Left cardiac atrium (tissue), 4 donors: ENCODE results near the gene SLC5A3. TPM values are rescaled to one million over a fixed set of nuclear protein-coding genes. Genes with fewer than 3 reads are reported as not detected.
A peak's percentile ranks its signal among the peaks of the same experiment; 100 is the strongest.

Experiments
- ATAC-seq, 2 donors: fragments of 200-7000 bp; cut with Tn5 transposase; one replicate each; pipeline ENCODE4 v1.9.1; 2020; ENCODE audit warnings: mild to moderate bottlenecking in 2 of 2, moderate library complexity in 2 of 2
- DNase-seq: peaks from one replicate; pipeline ENCODE4 v3.0.0-alpha.2; 2020
- intact Hi-C, 2 donors: fragments of 100-400 bp; cut with DNase I; formaldehyde crosslinking; loops; one replicate each; pipeline versions ENCODE4 v1.14.1 to v1.15.1; 2022 to 2023
- total RNA-seq, 2 donors: library from RNA; stranded (reverse); fragmentation: NEBNext Ultra II Directional; extraction: Animal tissue kit (Norgen Biotek cat#: 25700); gene quantifications; one replicate each; pipeline ENCODE4 v1.2.1, GENCODE V29; 2021
- donor health status: DM: no; HTN: yes; CAD: no.
- donor health status: DM: no; HTN: yes; CAD: no; lungs with severe emphysema.
- donor health status: DM: yes; HTN: yes; CAD: no.
- donor health status: Dilated cardiomyopathy.

SLC5A3 gene
- total RNA-seq, 2 donors from 2014 or later = 6.6 to 13.4 TPM

DNA sequence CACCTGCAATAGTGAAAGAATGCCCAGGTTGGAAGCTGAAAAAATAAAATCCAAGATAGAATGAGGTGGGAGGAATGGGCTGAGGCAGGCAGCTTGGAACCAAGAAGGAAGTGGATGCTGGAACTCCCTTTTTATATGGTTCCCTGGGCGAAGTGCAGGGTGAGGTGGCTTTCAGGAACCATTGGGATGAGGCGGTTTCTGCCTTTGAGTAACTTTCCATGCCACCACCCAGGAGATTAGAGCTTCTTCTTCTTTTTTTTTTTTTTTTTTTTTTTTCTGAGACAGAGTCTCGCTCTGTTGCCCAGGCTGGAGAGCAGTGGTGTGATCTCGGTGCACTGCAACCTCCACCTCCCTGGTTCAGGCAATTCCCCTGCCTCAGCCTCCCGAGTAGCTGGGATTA lies 17.8 kb upstream of the SLC5A3 start:
- intact Hi-C loops = no loop called here
- ATAC-seq (no peak), DNase-seq (no peak)

DNA sequence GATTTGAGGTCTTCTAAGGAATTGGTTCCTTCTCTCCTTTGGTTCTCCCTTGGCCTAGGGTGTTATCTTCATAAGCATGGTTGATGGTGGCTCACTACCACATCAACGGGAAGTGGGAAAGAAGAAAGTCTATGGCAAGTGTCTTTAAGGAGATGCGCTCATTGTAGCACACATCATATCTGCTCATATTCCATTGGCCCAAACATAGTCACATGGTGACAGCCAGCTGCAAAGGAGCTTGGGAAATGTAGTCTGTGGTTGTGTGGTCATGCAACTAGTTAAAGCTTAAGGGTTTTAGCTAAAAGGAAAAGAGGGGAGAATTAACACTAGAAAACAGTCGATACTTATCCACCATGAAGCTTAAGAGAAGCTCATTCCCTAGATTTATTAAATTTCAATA lies 11.4 kb upstream of the SLC5A3 start:
- no peak for DNase-seq
- intact Hi-C loops = loop anchor here in 1 of 2 donors (10.0 kb wide), 1 partner anchor 133 kb away; no protein-coding TSS in a partner anchor
- no peak for ATAC-seq

DNA sequence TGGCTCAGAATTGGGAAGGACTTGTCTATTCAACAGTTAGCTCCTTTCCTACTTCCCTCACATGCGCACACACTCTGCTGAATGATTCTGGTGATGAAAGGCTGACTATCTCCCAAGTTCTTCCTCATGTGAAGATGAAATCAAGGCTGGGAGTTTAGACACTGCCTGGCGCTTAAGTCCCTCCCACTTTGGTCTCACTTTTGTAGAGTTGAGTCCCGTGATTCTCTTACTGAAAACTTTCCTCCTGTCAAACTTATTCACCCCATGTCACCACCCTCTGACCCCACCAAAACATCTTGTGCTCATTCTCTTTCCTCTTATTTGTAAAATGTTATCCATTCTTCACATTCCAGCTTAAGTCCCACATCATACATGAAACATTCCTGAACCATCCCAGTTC lies 8.4 kb upstream of the SLC5A3 start:
- DNase-seq = no peak

DNA sequence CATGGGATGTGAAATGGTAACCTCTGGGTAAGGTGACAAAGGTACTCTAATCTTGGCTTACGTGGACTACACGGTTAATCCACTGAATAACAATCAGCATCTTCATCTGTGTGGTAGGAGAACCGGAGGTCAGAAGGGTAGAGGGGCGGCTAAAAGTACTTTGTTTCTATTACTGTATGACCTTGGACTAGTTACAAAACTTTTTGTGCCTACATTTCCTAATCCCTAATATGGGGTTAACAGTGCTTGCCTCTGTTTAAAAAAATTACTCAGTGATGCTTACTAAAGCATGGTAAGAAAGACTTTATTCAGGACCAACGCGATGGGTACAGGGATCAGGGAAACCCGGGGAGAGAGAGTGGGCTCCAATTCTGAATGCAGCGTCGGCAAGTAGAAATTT lies 1.7 kb upstream of the SLC5A3 start:
- intact Hi-C loops = loop anchor here in 1 of 2 donors (10.0 kb wide), 2 partner anchors 127 to 133 kb away; no protein-coding TSS in a partner anchor
- DNase-seq = no peak
- no peak for ATAC-seq

More for the DNA sequence above, 8.4 kb upstream of the SLC5A3 start:
- intact Hi-C loops = loop anchor here in 1 of 2 donors (10.0 kb wide), 1 partner anchor 130 kb away; no protein-coding TSS in a partner anchor
- ATAC-seq = no peak

DNA sequence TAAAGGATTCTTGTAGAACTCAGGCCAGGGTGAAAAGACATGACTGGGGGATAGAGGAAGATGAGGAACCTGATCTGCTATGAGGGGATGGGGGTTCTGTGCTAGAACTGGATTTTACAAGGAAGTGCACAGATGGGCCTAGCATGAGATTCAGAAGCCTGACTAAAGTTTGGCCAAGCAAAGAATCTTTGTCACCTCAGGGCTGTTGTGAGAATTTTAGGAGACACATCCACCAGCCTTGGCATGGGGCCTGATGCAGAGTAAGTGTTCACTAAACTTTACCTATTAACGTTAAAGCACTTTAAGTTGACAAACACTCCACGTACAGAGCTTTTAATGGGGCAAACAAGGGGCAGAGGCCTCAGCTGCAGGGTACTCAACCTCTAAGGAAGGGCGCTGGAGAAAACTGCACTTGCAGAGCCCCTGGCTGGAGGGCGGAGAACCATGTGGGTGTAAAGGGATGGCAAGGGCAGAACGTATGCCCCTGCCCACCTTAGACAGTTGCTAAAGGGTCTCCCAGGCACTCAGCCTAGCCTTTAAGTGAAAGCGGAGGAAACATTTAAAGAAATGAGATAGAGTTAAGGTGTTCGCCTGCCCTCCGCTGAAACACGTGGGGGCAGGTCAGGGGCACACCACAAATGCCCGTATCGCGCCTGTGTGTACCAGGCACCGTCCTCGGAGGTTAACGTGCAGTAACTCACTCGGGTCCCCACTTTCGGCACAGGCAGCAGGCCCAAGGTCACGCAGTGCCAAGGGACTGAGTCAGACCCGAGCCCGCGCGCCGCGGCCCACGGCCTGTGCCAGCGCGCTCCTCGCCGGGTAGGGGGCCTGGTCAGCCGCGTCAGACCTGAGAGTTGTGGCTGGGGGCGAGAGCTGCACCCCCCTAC lies 990 bp upstream of the SLC5A3 start:
- ATAC-seq = peak; percentile 39 to 74
- DNase-seq = peak; percentile 55
- intact Hi-C loops = loop anchor here in 1 of 2 donors (10.0 kb wide), 2 partner anchors 128 to 132 kb away; no protein-coding TSS in a partner anchor

DNA sequence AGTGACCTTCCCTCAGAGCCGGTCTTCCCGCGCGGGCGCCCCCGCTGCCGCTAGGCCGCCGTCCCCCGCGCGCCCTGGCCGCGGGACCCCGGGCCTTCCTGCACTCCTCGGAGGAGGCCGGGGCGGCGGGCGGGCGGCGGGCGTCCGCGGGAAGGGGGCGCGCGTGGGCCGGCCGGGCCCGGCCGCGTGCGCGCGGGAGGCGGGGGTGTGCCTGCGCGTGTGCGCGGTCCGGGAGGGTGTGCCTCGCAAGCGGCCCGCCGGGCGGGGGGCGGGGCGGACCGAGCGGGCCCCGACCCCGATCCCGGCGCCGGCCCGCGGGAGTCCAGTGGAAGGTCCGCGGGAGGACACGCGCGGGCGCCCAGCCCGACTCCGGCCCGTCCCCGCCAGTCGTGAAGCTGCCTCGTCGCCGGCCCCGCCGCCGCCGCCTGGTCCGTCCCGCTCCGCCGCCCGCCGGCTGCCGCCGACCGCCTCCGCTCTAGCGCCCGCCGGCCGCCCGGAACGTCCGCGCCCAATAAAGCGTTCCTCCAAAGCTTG lies 438 bp downstream of the SLC5A3 start:
- intact Hi-C loops = loop anchor here in 1 of 2 donors (10.0 kb wide), 2 partner anchors 129 to 131 kb away; no protein-coding TSS in a partner anchor
- ATAC-seq = peak; percentile 38 to 47
- DNase-seq = peak; percentile 54

DNA sequence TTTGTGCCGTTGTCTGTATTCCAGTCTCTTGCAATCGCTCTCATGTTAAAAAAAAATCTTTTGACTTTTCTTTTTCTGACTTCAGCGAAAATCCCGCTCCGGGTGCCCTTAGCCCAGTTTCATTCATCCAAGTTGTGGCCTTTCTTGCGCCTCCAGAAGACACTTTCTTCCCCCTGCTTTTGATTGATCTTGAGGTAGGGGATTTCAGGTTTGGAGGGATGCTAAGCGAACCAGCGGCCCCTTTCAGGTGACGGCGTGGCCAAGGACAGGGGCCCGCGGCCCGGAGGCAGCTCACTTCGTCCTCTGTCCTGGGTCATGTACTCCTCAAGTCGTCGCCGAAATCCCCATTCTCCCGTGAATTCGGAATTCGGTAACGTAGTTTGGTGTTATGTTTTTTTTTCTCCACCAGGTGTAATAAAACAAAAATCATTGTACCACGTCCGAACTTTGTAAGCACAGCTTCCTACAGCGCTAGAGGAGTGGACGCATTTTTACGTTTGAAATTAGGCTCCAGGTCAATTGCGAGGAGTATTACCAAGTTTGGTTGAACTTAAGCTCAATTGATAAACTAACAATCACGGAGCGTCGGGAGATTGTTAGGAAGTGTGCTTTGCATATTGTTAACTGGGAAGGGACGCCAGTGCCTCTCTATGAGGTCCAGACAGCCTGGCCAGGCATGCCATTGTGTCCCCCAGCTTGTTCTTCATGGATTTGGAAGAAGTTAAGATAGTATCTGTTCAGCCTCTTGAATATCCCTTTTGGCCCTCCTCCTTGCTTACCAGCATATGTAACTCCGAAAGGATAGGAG lies 1.1 kb downstream of the SLC5A3 start:
- DNase-seq (no peak), ATAC-seq (no peak)
- intact Hi-C loops = loop anchor here in 1 of 2 donors (5.0 to 10.0 kb wide), 3 partner anchors 130 to 273 kb away; no protein-coding TSS in a partner anchor

DNA sequence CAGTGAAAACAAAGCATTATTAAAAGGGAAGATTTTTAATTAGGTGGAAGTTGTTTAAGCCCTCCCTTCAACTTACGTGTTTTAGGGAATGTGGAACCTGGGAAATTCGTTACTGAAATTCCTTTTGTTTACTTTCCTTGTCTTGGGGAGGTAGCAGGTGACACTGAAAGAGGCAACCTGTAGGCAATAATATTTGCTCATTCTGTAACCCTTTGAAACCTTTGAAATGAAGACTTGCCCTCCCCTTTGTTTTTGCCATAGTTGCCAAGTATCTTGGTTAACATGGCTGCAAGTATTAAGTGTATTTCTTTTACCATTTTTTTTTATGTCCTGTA lies 1.7 kb downstream of the SLC5A3 start:
- ATAC-seq (no peak), DNase-seq (no peak)
- intact Hi-C loops = loop anchor here in 1 of 2 donors (5.0 to 10.0 kb wide), 3 partner anchors 130 to 272 kb away; no protein-coding TSS in a partner anchor

DNA sequence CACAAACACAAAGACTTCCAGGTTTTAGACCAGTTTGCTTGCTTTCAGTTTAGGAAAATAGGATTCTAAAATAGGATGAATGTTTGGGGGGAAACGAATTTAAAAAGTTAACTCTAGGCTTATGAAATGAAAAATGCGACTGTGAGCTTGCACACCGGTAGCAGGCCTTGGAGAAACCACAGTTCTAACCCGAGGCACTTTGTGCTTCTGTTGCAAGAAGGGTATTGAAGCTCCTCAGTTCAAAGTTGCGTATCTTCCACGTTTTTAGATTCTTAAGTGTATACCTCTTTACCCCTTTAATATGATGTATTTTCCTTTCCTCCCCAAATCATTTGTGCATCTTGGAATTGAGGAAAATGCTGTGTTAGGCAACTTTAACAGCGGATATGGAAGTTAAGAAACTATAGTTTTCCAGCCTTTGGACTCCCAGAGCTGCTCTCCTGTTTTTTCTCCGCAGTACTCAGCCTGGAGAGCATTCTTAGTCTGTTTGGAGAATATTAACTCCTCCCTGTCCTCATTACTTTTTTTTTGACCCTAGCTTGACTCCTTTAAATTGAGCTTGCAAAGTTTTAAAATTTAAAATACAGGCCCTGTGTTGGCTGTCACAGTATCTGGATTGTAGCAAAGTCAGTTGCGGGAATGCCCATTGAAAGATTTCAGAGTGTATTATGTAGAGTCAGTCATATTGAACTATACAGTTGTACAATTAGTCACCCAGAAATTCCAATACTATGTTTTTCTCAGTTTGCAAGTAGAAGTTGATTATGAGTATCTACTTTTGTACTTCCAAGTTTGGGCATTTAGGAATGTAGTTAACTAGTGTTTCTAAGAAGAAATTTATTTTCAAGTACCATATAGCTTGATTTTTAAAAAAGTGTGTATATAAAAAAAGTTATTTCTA lies 2.6 kb downstream of the SLC5A3 start:
- DNase-seq = no peak
- ATAC-seq = no peak
- intact Hi-C loops = loop anchor here in 1 of 2 donors (5.0 to 10.0 kb wide), 3 partner anchors 129 to 271 kb away; no protein-coding TSS in a partner anchor

DNA sequence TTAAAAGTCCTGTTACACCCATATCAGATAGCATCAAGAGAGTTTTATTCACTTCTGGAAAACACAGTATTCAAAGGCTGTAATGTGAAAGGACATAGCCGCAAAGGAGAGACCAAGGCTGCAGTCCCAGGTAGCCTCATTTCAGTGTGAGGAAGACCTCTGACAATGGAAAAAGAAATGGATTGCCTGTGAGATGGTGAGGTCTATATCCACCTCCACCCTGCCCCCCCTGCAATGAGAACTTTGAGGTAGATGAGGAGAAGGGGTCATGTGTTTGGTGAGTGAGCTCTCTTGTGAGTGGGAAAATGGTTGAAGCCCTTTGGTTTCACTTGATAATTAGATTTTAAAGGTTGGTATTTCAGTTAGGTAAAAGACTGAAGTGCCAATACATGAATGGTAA lies 3.5 kb downstream of the SLC5A3 start:
- ATAC-seq = no peak
- intact Hi-C loops = loop anchor here in 1 of 2 donors (5.0 to 10.0 kb wide), 3 partner anchors 128 to 270 kb away; no protein-coding TSS in a partner anchor
- no peak for DNase-seq

DNA sequence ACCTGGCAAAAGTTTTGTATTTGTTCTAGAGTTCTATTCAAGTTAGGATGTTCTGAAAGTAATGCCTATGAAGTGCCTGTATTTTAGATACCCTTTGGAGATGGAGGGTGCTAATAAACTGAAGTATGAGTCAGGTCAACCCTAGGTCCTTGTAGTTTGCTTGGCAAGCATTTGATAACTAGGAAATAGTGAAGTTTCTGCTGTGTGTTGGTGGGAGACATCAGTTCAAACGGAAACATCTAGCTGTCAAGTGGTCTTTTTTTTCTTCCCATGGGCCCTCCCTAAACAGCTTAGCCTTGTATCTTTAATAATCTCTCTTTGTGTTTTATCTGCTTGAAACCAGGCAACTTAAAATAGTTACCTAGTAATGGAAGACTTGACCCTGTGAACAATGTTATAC lies 4.5 kb downstream of the SLC5A3 start:
- DNase-seq (no peak), ATAC-seq (no peak)
- intact Hi-C loops = loop anchor here in 1 of 2 donors (5.0 to 10.0 kb wide), 3 partner anchors 127 to 269 kb away; no protein-coding TSS in a partner anchor

DNA sequence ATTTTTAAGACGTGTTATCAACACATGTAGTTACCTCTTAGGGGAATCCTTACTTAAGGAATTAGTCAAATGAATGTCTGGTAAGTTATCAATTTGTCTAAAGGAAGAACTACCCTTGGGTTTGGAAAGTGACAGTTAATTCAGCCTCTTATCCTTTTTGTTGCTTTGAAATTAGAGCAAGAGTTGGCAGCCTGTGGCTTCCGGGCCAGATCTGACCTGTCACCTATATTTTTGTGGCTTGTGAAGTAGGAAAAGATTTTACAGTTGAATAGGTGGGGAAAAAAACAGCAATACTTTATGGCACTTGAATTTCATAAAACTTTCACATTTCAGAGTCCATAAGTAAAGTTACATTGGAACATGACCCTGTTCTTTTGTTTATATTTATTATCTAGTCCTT lies 5.5 kb downstream of the SLC5A3 start:
- intact Hi-C loops = loop anchor here in 1 of 2 donors (5.0 to 10.0 kb wide), 3 partner anchors 126 to 268 kb away; no protein-coding TSS in a partner anchor
- DNase-seq (no peak), ATAC-seq (no peak)

DNA sequence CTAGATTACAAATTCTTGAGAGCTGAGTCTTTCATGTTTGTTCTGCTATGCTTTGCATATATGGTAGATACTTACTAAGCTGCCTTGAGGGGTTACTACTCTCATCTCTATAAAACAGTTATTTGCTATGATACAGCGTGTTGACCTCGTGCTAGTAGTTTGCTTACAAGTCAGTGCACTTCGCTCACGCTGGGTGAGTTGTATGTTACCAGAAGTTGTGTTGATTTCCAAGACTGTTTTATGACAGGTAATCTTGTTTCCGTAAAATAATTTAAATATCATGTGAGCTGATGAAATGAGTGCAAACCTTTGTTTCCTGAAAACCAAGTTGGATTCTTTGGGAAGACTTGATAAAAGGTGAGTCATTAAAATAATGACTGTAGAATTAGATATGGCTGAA lies 7.3 kb downstream of the SLC5A3 start:
- no peak for ATAC-seq
- intact Hi-C loops = loop anchor here in 1 of 2 donors (5.0 kb wide), 1 partner anchor 47 kb away; no protein-coding TSS in a partner anchor

DNA sequence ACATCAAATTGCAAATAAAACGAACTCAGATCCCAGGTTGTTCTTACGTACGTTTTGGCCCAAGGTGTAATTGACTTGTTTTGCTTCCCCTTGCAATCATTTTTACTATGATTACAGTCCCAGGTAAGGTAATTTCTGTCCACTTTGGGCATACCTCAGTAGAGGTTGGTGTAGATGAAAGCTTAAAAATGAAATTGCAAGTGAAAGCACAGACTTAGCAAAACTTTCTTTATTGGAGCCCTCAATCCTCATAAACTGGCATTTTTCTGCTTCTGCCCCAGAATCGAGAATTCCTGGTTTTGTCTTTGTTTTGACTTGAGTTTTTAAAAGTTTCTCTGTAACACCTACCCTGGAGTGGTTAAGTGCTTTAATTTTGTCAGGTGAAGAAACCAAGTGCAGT lies 9.4 kb downstream of the SLC5A3 start:
- ATAC-seq (no peak), DNase-seq (no peak)
- intact Hi-C loops = loop anchor here in 1 of 2 donors (5.0 kb wide), 1 partner anchor 45 kb away; no protein-coding TSS in a partner anchor

More for the DNA sequence above, 7.3 kb downstream of the SLC5A3 start:
- DNase-seq = no peak

DNA sequence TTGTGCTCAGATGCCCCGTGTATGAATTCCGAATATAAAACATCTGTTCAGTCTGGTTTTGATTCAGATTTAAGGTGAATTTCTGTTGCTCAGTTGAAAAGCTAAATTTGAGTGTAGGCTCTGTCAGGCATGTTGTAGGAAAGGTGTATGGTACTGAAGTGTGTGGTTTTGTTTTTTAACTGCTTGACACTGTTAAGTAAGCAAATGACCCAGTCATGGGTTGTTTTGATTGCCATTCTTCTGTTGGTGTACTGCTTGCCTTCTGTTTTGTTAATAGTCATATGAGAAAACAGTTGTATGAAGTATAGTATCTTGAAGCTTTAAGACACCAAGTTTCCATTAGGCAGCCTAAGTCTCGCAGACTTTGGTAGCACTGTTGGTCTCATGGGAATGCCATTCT lies 10.0 kb downstream of the SLC5A3 start:
- DNase-seq = no peak
- no peak for ATAC-seq
- intact Hi-C loops = loop anchor here in 1 of 2 donors (5.0 kb wide), 1 partner anchor 44 kb away; no protein-coding TSS in a partner anchor

DNA sequence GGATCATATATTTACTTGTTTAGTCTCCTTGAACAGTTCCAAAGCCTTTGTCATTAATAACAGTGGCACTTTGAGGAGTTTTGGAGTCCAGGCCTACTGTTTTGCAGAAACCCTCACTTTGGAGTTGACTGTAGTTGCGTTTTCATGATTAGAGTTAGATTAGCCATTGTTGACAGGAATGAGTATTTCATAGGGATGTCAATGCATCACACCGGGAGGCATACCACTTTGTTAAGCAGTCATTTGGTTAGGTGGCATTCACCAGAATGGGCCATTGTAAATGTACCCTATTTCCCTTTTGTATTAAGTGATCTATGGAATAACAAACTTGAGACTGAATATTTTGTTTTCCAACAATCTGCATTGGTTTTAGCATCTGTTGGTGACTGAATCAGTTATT lies 11.8 kb downstream of the SLC5A3 start:
- DNase-seq (no peak), ATAC-seq (no peak)
- intact Hi-C loops = no loop called here

DNA sequence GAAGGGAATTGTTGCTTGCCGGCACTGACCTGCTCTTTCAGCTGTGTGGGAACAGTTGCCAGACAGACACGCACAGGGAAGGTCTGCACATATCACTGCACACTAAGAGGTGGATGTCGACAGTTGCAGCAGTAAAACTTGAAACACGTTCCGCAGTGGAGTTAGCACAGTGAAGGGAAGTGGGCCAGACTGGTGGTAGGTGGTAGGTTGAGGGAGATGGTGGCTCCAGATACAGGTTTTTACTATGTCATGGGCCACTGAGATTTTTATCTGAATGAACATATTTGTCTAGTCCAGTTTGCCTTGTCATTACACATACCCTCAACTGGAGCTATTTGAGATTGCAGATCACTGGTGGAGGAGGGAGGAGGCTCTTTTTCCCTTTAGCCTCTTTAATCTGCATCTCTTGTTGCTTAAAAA lies 13.5 kb downstream of the SLC5A3 start:
- ATAC-seq = peak; percentile 35 to 50
- intact Hi-C loops = no loop called here
- no peak for DNase-seq

DNA sequence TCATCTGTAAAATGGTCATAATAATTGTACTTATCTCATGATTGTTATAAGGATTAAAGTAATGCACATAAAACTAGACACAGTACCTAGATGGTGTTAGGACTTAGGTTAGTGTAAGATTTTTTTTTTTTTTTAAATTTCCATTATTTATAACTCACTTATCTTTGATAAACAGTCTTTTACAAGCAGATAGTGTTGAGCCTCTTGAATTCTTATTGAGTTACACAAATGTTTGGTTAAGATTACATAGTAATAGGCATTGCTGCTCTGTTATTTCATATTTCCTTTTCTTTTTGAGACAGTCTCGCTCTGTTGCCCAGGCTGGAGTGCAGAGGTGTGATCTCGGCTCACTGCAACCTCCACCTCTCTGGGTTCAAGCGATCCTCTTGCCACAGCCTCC lies 15.4 kb downstream of the SLC5A3 start:
- intact Hi-C loops = no loop called here
- ATAC-seq (no peak), DNase-seq (no peak)
